ENCODE measurements around the gene KCNJ9.

- TF ChIP-seq POLR2A (IDR thresholded peaks at IDR 0.05; ENCODE audit: low read depth, low read length) (no peak), POLR2AphosphoS5 (IDR thresholded peaks at IDR 0.05; ENCODE audit: low read depth, low read length) (no peak), TAF1 (IDR thresholded peaks at IDR 0.05; ENCODE audit: borderline replicate concordance, low read depth, low read length) (no peak)
Observed at GRCh38 chr1:160136121-160136925, 55.0 kb downstream of the KCNJ9 start.
